Thyroid gland (tissue), 4 donors: ENCODE results near the gene ZBTB48. TPM values are rescaled to one million over a fixed set of nuclear protein-coding genes. Genes with fewer than 3 reads are reported as not detected.

Experiments
- DNase-seq, 2 donors: peaks; one replicate each; pipeline ENCODE4 v3.0.0-alpha.2; 2019
- H3K27ac ChIP-seq, 3 donors: fragments of 200-600 bp; sonication (generic); 1 replicate in 2 of 3; 2 replicates in 1 of 3; pipeline ENCODE4 v1.5.1; 2016 to 2019; ENCODE audit warnings: mild to moderate bottlenecking in 1 of 3, moderate library complexity in 1 of 3
- H3K27me3 ChIP-seq: fragments of 200-600 bp; sonication (generic); one replicate; pipeline ENCODE4 v1.5.1; 2019
- H3K36me3 ChIP-seq, 2 donors: fragments of 200-600 bp; sonication (generic); one replicate each; pipeline ENCODE4 v1.5.1; 2016 to 2019
- H3K4me1 ChIP-seq, 2 donors: fragments of 200-600 bp; sonication (generic); one replicate each; pipeline ENCODE4 v1.5.1; 2017 to 2019
- H3K4me3 ChIP-seq, 3 donors: fragments of 200-600 bp; sonication (generic); replicated peaks in 1 of 3; 1 replicate in 2 of 3; 2 replicates in 1 of 3; pipeline ENCODE4 v1.5.1; 2016; ENCODE audit warnings: mild to moderate bottlenecking in 1 of 3
- H3K9me3 ChIP-seq: fragments of 200-600 bp; sonication (generic); one replicate; pipeline ENCODE4 v1.5.1; 2017
- POLR2A ChIP-seq, 2 donors: fragments of 450-650 bp; IDR thresholded peaks; one replicate each; pipeline ENCODE4 v1.6.1; 2017; ENCODE audit warnings: antibody characterized with exemption in 2 of 2, mild to moderate bottlenecking in 2 of 2, moderate library complexity in 1 of 2
- WGBS, 2 donors: methylation state at CpG; one replicate each; pipeline ENCODE4 v1.1.5; 2017; 5-methylcytosine and 5-hydroxymethylcytosine counted together
- intact Hi-C: fragments of 100-400 bp; cut with DNase I; formaldehyde crosslinking; loops from one replicate; pipeline ENCODE4 v1.15.1; 2023
- total RNA-seq, 4 donors: library from RNA; depleted of rRNA; stranded (reverse); fragments of >200 nt; gene quantifications; one replicate each; pipeline ENCODE4 v1.2.3, GENCODE V29; 2016
- TF ChIP-seq, protein P1 (sequence below), 6 experiments: fragments of 200-600 bp in 3 of 6; fragments of 450-650 bp in 3 of 6; sonication (generic) in 3 of 6; IDR thresholded peaks; one replicate each; pipeline ENCODE4 v1.5.1; 2016 to 2019; ENCODE audit warnings: antibody characterized with exemption in 6 of 6, mild to moderate bottlenecking in 2 of 6, inconsistent platforms in 1 of 6, moderate library complexity in 1 of 6

Gene ZBTB48
- total RNA-seq, 4 donors from 2014 or later: 22.7 to 33.8 (median 29.4) TPM

DNA sequence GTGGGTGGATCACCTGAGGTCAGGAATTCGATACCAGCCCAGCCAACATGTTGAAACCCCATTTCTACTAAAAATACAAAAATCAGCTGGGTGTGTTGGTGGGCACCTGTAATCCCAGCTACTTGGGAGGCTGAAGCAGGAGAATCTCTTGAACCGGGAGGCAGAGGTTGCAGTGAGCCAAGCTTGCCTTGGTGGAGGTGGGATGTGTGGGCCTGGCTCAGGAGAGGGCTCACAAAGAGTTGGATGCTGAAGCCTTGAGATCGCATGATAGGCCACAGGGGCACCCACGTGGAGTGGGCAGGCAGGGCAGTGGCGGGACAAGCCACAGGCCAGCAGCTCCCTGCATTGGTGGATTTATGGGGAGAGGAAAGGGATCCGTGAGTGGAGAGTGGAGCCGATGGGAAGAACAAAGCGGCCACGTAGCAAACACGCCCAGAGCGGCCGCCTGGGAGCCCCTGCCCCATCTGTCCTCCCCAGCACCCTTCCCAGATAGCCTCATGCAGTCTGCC, 49.2 kb downstream of the ZBTB48 start:
- no peak overlapping the region for H3K4me3 ChIP-seq
- peaks cover 19 to 20% of the 10 kb centered on the region in 2 donors for H3K4me1 ChIP-seq
- TF ChIP-seq POLR2A (IDR thresholded peaks at IDR 0.05): no peak
- TF ChIP-seq, protein P1, sequence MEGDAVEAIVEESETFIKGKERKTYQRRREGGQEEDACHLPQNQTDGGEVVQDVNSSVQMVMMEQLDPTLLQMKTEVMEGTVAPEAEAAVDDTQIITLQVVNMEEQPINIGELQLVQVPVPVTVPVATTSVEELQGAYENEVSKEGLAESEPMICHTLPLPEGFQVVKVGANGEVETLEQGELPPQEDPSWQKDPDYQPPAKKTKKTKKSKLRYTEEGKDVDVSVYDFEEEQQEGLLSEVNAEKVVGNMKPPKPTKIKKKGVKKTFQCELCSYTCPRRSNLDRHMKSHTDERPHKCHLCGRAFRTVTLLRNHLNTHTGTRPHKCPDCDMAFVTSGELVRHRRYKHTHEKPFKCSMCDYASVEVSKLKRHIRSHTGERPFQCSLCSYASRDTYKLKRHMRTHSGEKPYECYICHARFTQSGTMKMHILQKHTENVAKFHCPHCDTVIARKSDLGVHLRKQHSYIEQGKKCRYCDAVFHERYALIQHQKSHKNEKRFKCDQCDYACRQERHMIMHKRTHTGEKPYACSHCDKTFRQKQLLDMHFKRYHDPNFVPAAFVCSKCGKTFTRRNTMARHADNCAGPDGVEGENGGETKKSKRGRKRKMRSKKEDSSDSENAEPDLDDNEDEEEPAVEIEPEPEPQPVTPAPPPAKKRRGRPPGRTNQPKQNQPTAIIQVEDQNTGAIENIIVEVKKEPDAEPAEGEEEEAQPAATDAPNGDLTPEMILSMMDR (IDR thresholded peaks at IDR 0.05): no peak
- no peaks in the 10 kb centered on the region for H3K27me3 ChIP-seq
- DNase-seq: no peak
- intact Hi-C loops: no loop called here
- no peak overlapping the region for H3K27ac ChIP-seq
- H3K9me3 ChIP-seq: no peaks in the 10 kb centered on the region
- 89 to 90% methylated on average over 12 of the region's 12 CpGs for WGBS, 2 donors
- H3K36me3 ChIP-seq: peaks cover 30 to 32% of the 10 kb centered on the region in 2 donors

DNA sequence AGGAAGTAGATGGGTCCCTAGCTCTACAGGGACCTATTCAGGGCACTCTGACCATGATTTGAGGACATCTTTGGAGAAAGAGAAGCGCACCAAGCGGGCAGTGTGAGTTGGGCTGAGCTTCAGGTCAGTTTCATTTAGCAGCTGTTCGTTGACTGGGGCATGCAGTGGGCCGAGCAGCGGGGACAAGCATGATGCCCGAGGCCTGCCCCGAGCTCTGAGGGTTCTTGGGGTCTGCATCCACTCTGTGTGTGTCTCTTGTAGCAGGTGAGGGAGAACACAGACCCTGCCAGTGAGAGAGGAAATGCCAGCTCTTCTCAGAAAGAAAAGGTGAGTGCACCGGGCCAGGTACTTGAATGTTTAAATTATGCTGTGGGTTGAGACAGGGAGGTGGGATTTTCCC, 50.2 kb downstream of the ZBTB48 start:
- peaks cover 35 to 38% of the 10 kb centered on the region in 2 donors for H3K36me3 ChIP-seq
- 70 to 89% methylated on average over 3 to 7 of the region's 8 CpGs for WGBS, 2 donors
- H3K9me3 ChIP-seq: no peaks in the 10 kb centered on the region
- DNase-seq: no peak
- H3K4me1 ChIP-seq: peaks cover 10 to 11% of the 10 kb centered on the region in 2 donors
- intact Hi-C loops: no loop called here
- TF ChIP-seq, protein P1 (IDR thresholded peaks at IDR 0.05): no peak
- TF ChIP-seq POLR2A (IDR thresholded peaks at IDR 0.05): no peak
- no peaks in the 10 kb centered on the region for H3K27me3 ChIP-seq
- H3K27ac ChIP-seq: no peak overlapping the region
- H3K4me3 ChIP-seq: no peak overlapping the region

DNA sequence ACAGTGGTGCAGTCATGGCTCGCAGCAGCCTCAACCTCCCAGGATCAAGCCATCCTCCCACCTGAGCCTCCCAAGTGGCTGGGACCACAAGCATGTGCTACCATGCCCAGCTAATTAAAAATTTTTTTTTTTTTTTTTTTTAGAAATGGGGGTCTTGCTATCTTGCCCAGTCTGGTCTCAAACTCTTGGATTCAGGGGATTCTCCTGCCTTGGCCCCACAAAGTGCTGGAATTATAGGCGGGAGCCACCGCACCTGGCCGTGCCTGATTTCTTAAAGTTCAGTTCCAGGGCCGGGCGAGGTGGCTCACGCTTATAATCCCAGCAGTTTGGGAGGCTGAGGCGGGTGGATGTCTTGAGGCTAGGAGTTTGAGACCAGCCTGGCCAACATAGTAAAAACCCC, 51.3 kb downstream of the ZBTB48 start:
- intact Hi-C loops: no loop called here
- TF ChIP-seq POLR2A (IDR thresholded peaks at IDR 0.05): no peak
- TF ChIP-seq, protein P1 (IDR thresholded peaks at IDR 0.05): no peak
- Histone ChIP-seq H3K9me3 (no peaks in the 10 kb centered on the region), H3K27ac (no peak overlapping the region), H3K27me3 (no peaks in the 10 kb centered on the region), H3K4me3 (no peak overlapping the region), H3K36me3 (peaks cover 35 to 40% of the 10 kb centered on the region in 2 donors), H3K4me1 (peaks cover 8 to 9% of the 10 kb centered on the region in 2 donors)
- no peak for DNase-seq
- WGBS, 2 donors: 94 to 96% methylated on average over 8 of the region's 8 CpGs

DNA sequence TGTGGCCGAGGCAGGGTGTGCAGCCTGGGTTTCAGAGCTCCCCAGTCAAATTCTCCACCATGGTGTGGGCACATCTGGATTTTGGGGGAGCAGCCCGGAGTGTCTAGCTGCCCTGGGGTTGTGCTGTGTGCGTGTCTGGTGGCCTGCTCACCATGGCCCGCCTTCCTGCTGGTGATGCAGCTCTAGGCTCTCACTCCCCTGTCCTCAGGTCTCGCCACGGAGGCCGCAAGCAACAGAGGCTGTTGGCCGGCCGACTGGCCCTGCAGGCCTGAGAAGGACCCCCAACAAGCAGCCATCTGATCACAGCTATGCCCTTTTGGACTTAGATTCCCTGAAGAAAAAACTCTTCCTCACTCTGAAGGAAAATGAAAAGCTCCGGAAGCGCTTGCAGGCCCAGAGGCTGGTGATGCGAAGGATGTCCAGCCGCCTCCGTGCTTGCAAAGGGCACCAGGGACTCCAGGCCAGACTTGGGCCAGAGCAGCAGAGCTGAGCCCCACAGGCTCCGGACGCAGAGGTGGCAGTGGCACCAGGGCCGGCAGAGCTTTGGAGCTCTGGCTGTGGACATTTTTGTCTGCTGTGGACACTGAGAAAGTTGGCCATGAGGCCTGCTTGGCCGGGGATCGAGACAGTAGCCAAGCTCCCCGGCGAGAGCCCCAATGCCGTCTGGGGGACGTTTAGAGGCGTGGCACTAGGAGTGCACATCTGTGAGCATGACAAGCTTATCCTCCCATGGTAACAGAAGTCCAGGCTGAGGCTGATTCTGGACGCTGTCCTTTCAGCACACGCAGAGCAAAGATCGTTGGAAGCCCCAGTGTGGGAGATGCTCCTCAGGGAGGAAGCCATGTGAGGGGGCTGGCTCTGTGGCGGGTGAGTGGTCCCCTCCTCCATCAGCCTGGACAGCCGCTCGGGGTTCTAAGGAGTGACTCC, 53.1 kb downstream of the ZBTB48 start:
- Histone ChIP-seq H3K4me1 (peaks cover 2 to 9% of the 10 kb centered on the region in 2 donors), H3K27ac (no peak overlapping the region), H3K27me3 (no peaks in the 10 kb centered on the region), H3K9me3 (no peaks in the 10 kb centered on the region), H3K4me3 (no peak overlapping the region), H3K36me3 (peaks cover 44 to 49% of the 10 kb centered on the region in 2 donors)
- TF ChIP-seq, protein P1 (IDR thresholded peaks at IDR 0.05): no peak
- no peak for TF ChIP-seq POLR2A (IDR thresholded peaks at IDR 0.05)
- intact Hi-C loops: no loop called here
- 83 to 92% methylated on average over 11 to 27 of the region's 30 CpGs for WGBS, 2 donors
- no peak for DNase-seq
